ENCODE results near the gene TPSD1. TPM values are rescaled to one million over a fixed set of nuclear protein-coding genes. Genes with fewer than 3 reads are reported as not detected.
A peak's percentile ranks its signal among the peaks of the same experiment; 100 is the strongest.

The TPSD1 gene
- polyA plus RNA-seq, 1 of the 3 experiments (the other 2 are of a cell fraction), result not detected

DNA sequence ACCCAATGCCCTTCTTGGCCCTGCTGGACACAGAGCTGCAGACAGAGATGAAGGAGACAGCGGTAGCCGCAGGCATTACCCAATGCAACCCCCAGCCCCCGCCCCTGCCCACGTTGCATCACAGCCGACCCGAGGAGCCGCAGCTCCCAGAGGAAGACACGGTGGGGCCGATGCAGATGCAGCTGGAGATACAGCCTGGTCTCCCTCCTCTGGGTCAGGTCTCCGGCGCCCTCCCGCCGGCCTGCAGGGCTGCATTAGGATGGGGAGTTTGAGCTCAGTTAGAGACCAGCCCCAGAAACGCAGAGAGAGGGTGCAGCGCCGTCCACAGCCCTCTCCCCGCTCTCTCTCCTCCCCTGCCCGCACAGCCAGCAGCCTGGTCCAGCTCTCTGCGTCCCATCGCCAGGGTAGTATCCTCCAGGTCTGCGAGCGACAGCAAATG lies 34.2 kb downstream of the TPSD1 start:
- Histone ChIP-seq H3K27me3 (ENCODE audit: insufficient read depth) (peaks cover 68% of the 10 kb centered on the region), H3K4me3 (ENCODE audit: low read depth in 2 of 2, low read length in 1 of 2) (no peak overlapping the region), H4K20me1 (ENCODE audit: insufficient read depth) (no peaks in the 10 kb centered on the region), H3K9me2 (no peaks in the 10 kb centered on the region), H2AFZ (ENCODE audit: low read depth) (no peak overlapping the region), H3K79me2 (ENCODE audit: insufficient read depth) (no peaks in the 10 kb centered on the region), H3K4me2 (peak overlapping the region; percentile 24; the same call in 1 of the 2 replicates), H3K36me3 (replicated peaks in 1 of 2; ENCODE audit: control insufficient read depth in 1 of 2, insufficient read depth in 2 of 2, low read length in 1 of 2) (no peaks in the 10 kb centered on the region), H3K9me3 (no peaks in the 10 kb centered on the region), H3K9ac (no peak overlapping the region), H3K27ac (ENCODE audit: low read depth in 2 of 2, low read length in 1 of 2) (no peak overlapping the region), H3F3A (replicated peaks; ENCODE audit: insufficient read depth) (no peaks in the 10 kb centered on the region), H3K4me1 (ENCODE audit: control insufficient read depth in 1 of 2, insufficient read depth in 2 of 2, low read depth in 1 of 2, low read length in 1 of 2) (peaks cover 0 to 8% of the 10 kb centered on the region in 2 experiments; a peak in 1 of 4 replicates)
- ChIA-PET CTCF (interaction anchor here (0.8 to 6.5 kb wide), 3 partner anchors 11 to 19 kb away, joined by 3 to 60 read pairs (median 3); no protein-coding TSS in a partner anchor), POLR2A (no interaction called here)
- 36% methylated on average over 17 of the region's 22 CpGs for whole genome bisulfite sequencing (ENCODE audit: low lambda C conversion rate)
- no peak for DNase-seq
- TF ChIP-seq, protein P1, sequence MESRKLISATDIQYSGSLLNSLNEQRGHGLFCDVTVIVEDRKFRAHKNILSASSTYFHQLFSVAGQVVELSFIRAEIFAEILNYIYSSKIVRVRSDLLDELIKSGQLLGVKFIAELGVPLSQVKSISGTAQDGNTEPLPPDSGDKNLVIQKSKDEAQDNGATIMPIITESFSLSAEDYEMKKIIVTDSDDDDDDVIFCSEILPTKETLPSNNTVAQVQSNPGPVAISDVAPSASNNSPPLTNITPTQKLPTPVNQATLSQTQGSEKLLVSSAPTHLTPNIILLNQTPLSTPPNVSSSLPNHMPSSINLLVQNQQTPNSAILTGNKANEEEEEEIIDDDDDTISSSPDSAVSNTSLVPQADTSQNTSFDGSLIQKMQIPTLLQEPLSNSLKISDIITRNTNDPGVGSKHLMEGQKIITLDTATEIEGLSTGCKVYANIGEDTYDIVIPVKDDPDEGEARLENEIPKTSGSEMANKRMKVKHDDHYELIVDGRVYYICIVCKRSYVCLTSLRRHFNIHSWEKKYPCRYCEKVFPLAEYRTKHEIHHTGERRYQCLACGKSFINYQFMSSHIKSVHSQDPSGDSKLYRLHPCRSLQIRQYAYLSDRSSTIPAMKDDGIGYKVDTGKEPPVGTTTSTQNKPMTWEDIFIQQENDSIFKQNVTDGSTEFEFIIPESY (IDR thresholded peaks at IDR 0.05; ENCODE audit: borderline replicate concordance, low read depth), result no peak
- TF ChIP-seq GABPA (IDR thresholded peaks at IDR 0.05; ENCODE audit: low read depth), result no peak
- no peak for TF ChIP-seq RAD21 (IDR thresholded peaks at IDR 0.05; ENCODE audit: low read length)
- TF ChIP-seq CTCF (IDR thresholded peaks at IDR 0.05), result no peak
- TF ChIP-seq RFX5 (IDR thresholded peaks at IDR 0.05; ENCODE audit: low read length), result no peak
- TF ChIP-seq, protein P2, sequence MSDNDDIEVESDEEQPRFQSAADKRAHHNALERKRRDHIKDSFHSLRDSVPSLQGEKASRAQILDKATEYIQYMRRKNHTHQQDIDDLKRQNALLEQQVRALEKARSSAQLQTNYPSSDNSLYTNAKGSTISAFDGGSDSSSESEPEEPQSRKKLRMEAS (IDR thresholded peaks at IDR 0.05; ENCODE audit: low read depth), result no peak
- no peak for TF ChIP-seq ELF1 (IDR thresholded peaks at IDR 0.05)
- TF ChIP-seq PBX3 (IDR thresholded peaks at IDR 0.05), result no peak
- TF ChIP-seq MEF2A (IDR thresholded peaks at IDR 0.05; ENCODE audit: borderline replicate concordance, low read depth), result no peak
- TF ChIP-seq JUND (IDR thresholded peaks at IDR 0.05), result no peak
- TF ChIP-seq, protein P3, sequence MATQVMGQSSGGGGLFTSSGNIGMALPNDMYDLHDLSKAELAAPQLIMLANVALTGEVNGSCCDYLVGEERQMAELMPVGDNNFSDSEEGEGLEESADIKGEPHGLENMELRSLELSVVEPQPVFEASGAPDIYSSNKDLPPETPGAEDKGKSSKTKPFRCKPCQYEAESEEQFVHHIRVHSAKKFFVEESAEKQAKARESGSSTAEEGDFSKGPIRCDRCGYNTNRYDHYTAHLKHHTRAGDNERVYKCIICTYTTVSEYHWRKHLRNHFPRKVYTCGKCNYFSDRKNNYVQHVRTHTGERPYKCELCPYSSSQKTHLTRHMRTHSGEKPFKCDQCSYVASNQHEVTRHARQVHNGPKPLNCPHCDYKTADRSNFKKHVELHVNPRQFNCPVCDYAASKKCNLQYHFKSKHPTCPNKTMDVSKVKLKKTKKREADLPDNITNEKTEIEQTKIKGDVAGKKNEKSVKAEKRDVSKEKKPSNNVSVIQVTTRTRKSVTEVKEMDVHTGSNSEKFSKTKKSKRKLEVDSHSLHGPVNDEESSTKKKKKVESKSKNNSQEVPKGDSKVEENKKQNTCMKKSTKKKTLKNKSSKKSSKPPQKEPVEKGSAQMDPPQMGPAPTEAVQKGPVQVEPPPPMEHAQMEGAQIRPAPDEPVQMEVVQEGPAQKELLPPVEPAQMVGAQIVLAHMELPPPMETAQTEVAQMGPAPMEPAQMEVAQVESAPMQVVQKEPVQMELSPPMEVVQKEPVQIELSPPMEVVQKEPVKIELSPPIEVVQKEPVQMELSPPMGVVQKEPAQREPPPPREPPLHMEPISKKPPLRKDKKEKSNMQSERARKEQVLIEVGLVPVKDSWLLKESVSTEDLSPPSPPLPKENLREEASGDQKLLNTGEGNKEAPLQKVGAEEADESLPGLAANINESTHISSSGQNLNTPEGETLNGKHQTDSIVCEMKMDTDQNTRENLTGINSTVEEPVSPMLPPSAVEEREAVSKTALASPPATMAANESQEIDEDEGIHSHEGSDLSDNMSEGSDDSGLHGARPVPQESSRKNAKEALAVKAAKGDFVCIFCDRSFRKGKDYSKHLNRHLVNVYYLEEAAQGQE (IDR thresholded peaks at IDR 0.05; ENCODE audit: low read depth, low read length), result no peak
- TF ChIP-seq USF2 (IDR thresholded peaks at IDR 0.05; ENCODE audit: borderline replicate concordance, low read depth, low read length), result no peak
- no peak for TF ChIP-seq TEAD4 (IDR thresholded peaks at IDR 0.05; ENCODE audit: borderline replicate concordance, insufficient read depth)
